GM23338 (cell line): Measurements from ENCODE around the gene KDM5C. TPM values are rescaled to one million over a fixed set of nuclear protein-coding genes. Genes with fewer than 3 reads are reported as not detected.

Experiments
- ATAC-seq: fragments of 200-7000 bp; cut with Tn5 transposase; 3 replicates; pipeline ENCODE4 v1.9.1; 2020
- DNase-seq: peaks from one replicate; pipeline ENCODE4 v3.0.0-alpha.2; 2015; ENCODE audit warnings: low spot score
- H2AFZ ChIP-seq: fragments of 200-600 bp; sonication (generic); 2 replicates; pipeline ENCODE4 v1.8.0; 2016; ENCODE audit warnings: antibody characterized with exemption, mild to moderate bottlenecking, moderate library complexity
- H3F3A ChIP-seq: fragments of 200-600 bp; sonication (generic); replicated peaks from 2 replicates; pipeline ENCODE4 v1.8.0; 2017; ENCODE audit warnings: antibody characterized with exemption, mixed run types, low read depth
- H3K27ac ChIP-seq: fragments of 200-600 bp; sonication (generic); 2 replicates; pipeline ENCODE4 v1.6.1; 2016; ENCODE audit warnings: low read depth
- H3K27me3 ChIP-seq: fragments of 200-600 bp; sonication (generic); 2 replicates; pipeline ENCODE4 v1.8.0; 2016; ENCODE audit warnings: mild to moderate bottlenecking, mixed run types, moderate library complexity; ENCODE audit not compliant: insufficient read depth
- H3K36me3 ChIP-seq: fragments of 200-600 bp; sonication (generic); 2 replicates; pipeline ENCODE4 v1.8.0; 2016; ENCODE audit warnings: mild to moderate bottlenecking; ENCODE audit not compliant: insufficient read depth
- H3K4me1 ChIP-seq: fragments of 200-600 bp; sonication (generic); 2 replicates; pipeline ENCODE4 v1.8.0; 2016; ENCODE audit warnings: mild to moderate bottlenecking, moderate library complexity; ENCODE audit not compliant: insufficient read depth
- H3K4me2 ChIP-seq: fragments of 200-600 bp; sonication (generic); 2 replicates; pipeline ENCODE4 v1.7.1; 2017; ENCODE audit warnings: mixed run types
- H3K4me3 ChIP-seq: fragments of 200-600 bp; sonication (generic); 2 replicates; pipeline ENCODE4 v1.6.1; 2016; ENCODE audit warnings: mixed run types
- H3K79me2 ChIP-seq: fragments of 200-600 bp; sonication (generic); replicated peaks from 2 replicates; pipeline ENCODE4 v1.8.0; 2017; ENCODE audit warnings: mild to moderate bottlenecking; ENCODE audit not compliant: insufficient read depth
- H3K9me2 ChIP-seq: fragments of 200-600 bp; sonication (generic); 2 replicates; pipeline ENCODE4 v1.8.0; 2017; ENCODE audit not compliant: insufficient read depth
- H4K20me1 ChIP-seq: fragments of 200-600 bp; sonication (generic); replicated peaks from 2 replicates; pipeline ENCODE4 v1.8.0; 2017; ENCODE audit warnings: mild to moderate bottlenecking; ENCODE audit not compliant: insufficient read depth
- H3K27ac Mint-ChIP-seq: 2 replicates; pipeline ENCODE4 v1.8.0; 2020; ENCODE audit warnings: inconsistent platforms, mild to moderate bottlenecking, moderate library complexity, mixed read lengths
- H3K27me3 Mint-ChIP-seq: 3 replicates; pipeline ENCODE4 v1.8.0; 2022; ENCODE audit warnings: low read depth, mild to moderate bottlenecking, moderate library complexity, mixed read lengths, inconsistent platforms; ENCODE audit not compliant: insufficient read depth, poor library complexity
- H3K36me3 Mint-ChIP-seq: 3 replicates; pipeline ENCODE4 v1.8.0; 2021; ENCODE audit warnings: low read depth, mild to moderate bottlenecking, inconsistent platforms, moderate library complexity, mixed read lengths
- H3K4me1 Mint-ChIP-seq: 3 replicates; pipeline ENCODE4 v1.8.0; 2020; ENCODE audit warnings: mild to moderate bottlenecking, inconsistent platforms, mixed read lengths
- H3K4me3 Mint-ChIP-seq: 3 replicates; pipeline ENCODE4 v1.8.0; 2021; ENCODE audit warnings: moderate library complexity, mild to moderate bottlenecking, inconsistent platforms, mixed read lengths
- H3K9me3 Mint-ChIP-seq: 3 replicates; pipeline ENCODE4 v1.8.0; 2020; ENCODE audit warnings: moderate library complexity, mild to moderate bottlenecking, inconsistent platforms, mixed read lengths
- CREB1 ChIP-seq: fragments of 250-450 bp; sonication (Bioruptor Pico); IDR thresholded peaks from 2 replicates; pipeline ENCODE4 v1.5.0; 2020; ENCODE audit warnings: low read depth, mild to moderate bottlenecking, moderate library complexity
- EZH2 ChIP-seq: fragments of 200-600 bp; sonication (generic); IDR thresholded peaks from one replicate; pipeline ENCODE4 v1.8.0; 2017; ENCODE audit warnings: antibody characterized with exemption, mild to moderate bottlenecking, low read depth; ENCODE audit not compliant: unreplicated experiment
- EZH2phosphoT487 ChIP-seq: fragments of 200-600 bp; sonication (generic); IDR thresholded peaks from one replicate; pipeline ENCODE4 v1.8.1; 2018; ENCODE audit warnings: antibody characterized with exemption; ENCODE audit not compliant: unreplicated experiment
- JUNB ChIP-seq: IDR thresholded peaks from one replicate; pipeline ENCODE4 v1.6.1; 2016; ENCODE audit warnings: antibody characterized with exemption; ENCODE audit not compliant: unreplicated experiment
- NANOG ChIP-seq: IDR thresholded peaks from 2 replicates; pipeline ENCODE4 v1.6.1; 2016; ENCODE audit warnings: antibody characterized with exemption, borderline replicate concordance
- POLR2AphosphoS5 ChIP-seq: IDR thresholded peaks from 2 replicates; pipeline ENCODE4 v1.6.1; 2016; ENCODE audit warnings: antibody characterized with exemption, low read depth
- STAT1 ChIP-seq: IDR thresholded peaks from one replicate; pipeline ENCODE4 v1.6.1; 2016; ENCODE audit warnings: antibody characterized with exemption; ENCODE audit not compliant: unreplicated experiment
- ZNF114 ChIP-seq: fragments of 250-450 bp; sonication (Bioruptor Pico); IDR thresholded peaks from 2 replicates; pipeline ENCODE4 v1.5.0; 2020; ENCODE audit warnings: mild to moderate bottlenecking, moderate library complexity
- ZNF331 ChIP-seq: fragments of 250-450 bp; sonication (Bioruptor Pico); IDR thresholded peaks from 2 replicates; pipeline ENCODE4 v1.5.0; 2020; ENCODE audit warnings: low read depth, mild to moderate bottlenecking, moderate library complexity
- polyA plus RNA-seq: library from polyadenylated mRNA; unstranded; fragments of >200 nt; fragmentation: Nextera tagmentation; extraction: Ambion mirVana; gene quantifications from 2 replicates; pipeline ENCODE4 v1.2.1, GENCODE V29; 2016
- total RNA-seq: library from RNA; depleted of rRNA; stranded (reverse); fragments of >200 nt; shearing (Covaris generic); gene quantifications from 2 replicates; pipeline ENCODE4 v1.2.3, GENCODE V29; 2014
- TF ChIP-seq, protein P1 (sequence below): IDR thresholded peaks from 2 replicates; pipeline ENCODE4 v1.6.1; 2016; ENCODE audit warnings: antibody characterized with exemption
- TF ChIP-seq, protein P2 (sequence below): fragments of 250-450 bp; sonication (Bioruptor Pico); IDR thresholded peaks from 2 replicates; pipeline ENCODE4 v1.5.0; 2020; ENCODE audit warnings: mild to moderate bottlenecking, moderate library complexity
- TF ChIP-seq, protein P3 (sequence below), 2 experiments: fragments of 200-600 bp in 1 of 2; sonication (generic) in 1 of 2; conservative IDR thresholded peaks; 2 replicates each; pipeline versions ENCODE4 v1.5.1 to v1.6.1; 2016 to 2017; ENCODE audit warnings: antibody characterized with exemption in 2 of 2, low read depth in 2 of 2, mild to moderate bottlenecking in 2 of 2, moderate library complexity in 1 of 2
- TF ChIP-seq, protein P4 (sequence below): IDR thresholded peaks from one replicate; pipeline ENCODE4 v1.6.1; 2018; ENCODE audit warnings: antibody characterized with exemption; ENCODE audit not compliant: unreplicated experiment

KDM5C gene
- total and polyA plus RNA-seq, 2 experiments from 2014 or later, result 20.3 to 173 TPM

DNA sequence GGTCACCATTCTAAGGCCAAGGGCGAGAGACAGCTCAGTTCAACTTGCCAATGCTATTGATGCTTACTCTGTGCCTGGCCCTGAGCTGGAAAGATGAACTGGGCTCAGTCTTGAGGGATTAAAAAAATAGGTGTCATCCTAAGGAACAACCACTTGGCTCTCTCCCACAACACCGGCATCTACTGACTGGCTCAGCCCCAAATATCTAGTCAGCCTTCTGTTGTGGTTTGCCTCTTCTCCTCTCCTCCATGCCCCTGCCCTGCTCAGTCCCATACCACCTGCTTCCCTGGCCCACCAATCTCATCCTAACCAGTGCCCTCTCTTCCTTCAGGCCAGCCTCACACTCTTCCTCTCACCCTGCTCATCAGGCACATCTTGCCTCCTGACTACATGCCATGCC lies 29.6 kb downstream of the KDM5C start:
- H3F3A ChIP-seq, result no peaks in the 10 kb centered on the region
- H4K20me1 ChIP-seq, result no peaks in the 10 kb centered on the region; the same call in 1 of the 2 replicates
- Mint-ChIP-seq H3K27ac (no peak overlapping the region), H3K27me3 (no peaks in the 10 kb centered on the region), H3K9me3 (no peaks in the 10 kb centered on the region), H3K36me3 (peaks cover 48% of the 10 kb centered on the region), H3K4me1 (peaks cover 2% of the 10 kb centered on the region), H3K4me3 (no peak overlapping the region)
- H3K79me2 ChIP-seq, result no peaks in the 10 kb centered on the region
- ATAC-seq, result no peak
- no peaks in the 10 kb centered on the region for H3K27me3 ChIP-seq
- DNase-seq, result no peak
- H3K4me2 ChIP-seq, result no peak overlapping the region
- no peak overlapping the region for H3K4me3 ChIP-seq
- peaks cover 3% of the 10 kb centered on the region; the same call in 1 of the 2 replicates for H3K36me3 ChIP-seq
- no peak overlapping the region for H2AFZ ChIP-seq
- H3K4me1 ChIP-seq, result no peaks in the 10 kb centered on the region
- no peak overlapping the region for H3K27ac ChIP-seq
- TF ChIP-seq ZNF331 (CRISPR knock-in tag) (no peak), JUNB (no peak), ZNF114 (CRISPR knock-in tag) (no peak), NANOG (no peak), EZH2phosphoT487 (no peak), EZH2 (no peak), STAT1 (no peak), POLR2AphosphoS5 (no peak), CREB1 (CRISPR knock-in tag) (no peak)
- TF ChIP-seq, protein P1, sequence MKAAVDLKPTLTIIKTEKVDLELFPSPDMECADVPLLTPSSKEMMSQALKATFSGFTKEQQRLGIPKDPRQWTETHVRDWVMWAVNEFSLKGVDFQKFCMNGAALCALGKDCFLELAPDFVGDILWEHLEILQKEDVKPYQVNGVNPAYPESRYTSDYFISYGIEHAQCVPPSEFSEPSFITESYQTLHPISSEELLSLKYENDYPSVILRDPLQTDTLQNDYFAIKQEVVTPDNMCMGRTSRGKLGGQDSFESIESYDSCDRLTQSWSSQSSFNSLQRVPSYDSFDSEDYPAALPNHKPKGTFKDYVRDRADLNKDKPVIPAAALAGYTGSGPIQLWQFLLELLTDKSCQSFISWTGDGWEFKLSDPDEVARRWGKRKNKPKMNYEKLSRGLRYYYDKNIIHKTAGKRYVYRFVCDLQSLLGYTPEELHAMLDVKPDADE, result no peak
- TF ChIP-seq, protein P2, sequence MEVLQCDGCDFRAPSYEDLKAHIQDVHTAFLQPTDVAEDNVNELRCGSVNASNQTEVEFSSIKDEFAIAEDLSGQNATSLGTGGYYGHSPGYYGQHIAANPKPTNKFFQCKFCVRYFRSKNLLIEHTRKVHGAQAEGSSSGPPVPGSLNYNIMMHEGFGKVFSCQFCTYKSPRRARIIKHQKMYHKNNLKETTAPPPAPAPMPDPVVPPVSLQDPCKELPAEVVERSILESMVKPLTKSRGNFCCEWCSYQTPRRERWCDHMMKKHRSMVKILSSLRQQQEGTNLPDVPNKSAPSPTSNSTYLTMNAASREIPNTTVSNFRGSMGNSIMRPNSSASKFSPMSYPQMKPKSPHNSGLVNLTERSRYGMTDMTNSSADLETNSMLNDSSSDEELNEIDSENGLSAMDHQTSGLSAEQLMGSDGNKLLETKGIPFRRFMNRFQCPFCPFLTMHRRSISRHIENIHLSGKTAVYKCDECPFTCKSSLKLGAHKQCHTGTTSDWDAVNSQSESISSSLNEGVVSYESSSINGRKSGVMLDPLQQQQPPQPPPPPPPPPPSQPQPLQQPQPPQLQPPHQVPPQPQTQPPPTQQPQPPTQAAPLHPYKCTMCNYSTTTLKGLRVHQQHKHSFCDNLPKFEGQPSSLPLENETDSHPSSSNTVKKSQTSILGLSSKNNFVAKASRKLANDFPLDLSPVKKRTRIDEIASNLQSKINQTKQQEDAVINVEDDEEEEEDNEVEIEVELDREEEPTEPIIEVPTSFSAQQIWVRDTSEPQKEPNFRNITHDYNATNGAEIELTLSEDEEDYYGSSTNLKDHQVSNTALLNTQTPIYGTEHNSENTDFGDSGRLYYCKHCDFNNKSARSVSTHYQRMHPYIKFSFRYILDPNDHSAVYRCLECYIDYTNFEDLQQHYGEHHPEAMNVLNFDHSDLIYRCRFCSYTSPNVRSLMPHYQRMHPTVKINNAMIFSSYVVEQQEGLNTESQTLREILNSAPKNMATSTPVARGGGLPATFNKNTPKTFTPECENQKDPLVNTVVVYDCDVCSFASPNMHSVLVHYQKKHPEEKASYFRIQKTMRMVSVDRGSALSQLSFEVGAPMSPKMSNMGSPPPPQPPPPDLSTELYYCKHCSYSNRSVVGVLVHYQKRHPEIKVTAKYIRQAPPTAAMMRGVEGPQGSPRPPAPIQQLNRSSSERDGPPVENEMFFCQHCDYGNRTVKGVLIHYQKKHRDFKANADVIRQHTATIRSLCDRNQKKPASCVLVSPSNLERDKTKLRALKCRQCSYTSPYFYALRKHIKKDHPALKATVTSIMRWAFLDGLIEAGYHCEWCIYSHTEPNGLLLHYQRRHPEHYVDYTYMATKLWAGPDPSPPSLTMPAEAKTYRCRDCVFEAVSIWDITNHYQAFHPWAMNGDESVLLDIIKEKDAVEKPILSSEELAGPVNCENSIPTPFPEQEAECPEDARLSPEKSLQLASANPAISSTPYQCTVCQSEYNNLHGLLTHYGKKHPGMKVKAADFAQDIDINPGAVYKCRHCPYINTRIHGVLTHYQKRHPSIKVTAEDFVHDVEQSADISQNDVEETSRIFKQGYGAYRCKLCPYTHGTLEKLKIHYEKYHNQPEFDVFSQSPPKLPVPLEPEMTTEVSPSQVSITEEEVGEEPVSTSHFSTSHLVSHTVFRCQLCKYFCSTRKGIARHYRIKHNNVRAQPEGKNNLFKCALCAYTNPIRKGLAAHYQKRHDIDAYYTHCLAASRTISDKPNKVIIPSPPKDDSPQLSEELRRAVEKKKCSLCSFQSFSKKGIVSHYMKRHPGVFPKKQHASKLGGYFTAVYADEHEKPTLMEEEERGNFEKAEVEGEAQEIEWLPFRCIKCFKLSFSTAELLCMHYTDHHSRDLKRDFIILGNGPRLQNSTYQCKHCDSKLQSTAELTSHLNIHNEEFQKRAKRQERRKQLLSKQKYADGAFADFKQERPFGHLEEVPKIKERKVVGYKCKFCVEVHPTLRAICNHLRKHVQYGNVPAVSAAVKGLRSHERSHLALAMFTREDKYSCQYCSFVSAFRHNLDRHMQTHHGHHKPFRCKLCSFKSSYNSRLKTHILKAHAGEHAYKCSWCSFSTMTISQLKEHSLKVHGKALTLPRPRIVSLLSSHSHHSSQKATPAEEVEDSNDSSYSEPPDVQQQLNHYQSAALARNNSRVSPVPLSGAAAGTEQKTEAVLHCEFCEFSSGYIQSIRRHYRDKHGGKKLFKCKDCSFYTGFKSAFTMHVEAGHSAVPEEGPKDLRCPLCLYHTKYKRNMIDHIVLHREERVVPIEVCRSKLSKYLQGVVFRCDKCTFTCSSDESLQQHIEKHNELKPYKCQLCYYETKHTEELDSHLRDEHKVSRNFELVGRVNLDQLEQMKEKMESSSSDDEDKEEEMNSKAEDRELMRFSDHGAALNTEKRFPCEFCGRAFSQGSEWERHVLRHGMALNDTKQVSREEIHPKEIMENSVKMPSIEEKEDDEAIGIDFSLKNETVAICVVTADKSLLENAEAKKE (CRISPR knock-in tag), result no peak
- TF ChIP-seq, protein P3, sequence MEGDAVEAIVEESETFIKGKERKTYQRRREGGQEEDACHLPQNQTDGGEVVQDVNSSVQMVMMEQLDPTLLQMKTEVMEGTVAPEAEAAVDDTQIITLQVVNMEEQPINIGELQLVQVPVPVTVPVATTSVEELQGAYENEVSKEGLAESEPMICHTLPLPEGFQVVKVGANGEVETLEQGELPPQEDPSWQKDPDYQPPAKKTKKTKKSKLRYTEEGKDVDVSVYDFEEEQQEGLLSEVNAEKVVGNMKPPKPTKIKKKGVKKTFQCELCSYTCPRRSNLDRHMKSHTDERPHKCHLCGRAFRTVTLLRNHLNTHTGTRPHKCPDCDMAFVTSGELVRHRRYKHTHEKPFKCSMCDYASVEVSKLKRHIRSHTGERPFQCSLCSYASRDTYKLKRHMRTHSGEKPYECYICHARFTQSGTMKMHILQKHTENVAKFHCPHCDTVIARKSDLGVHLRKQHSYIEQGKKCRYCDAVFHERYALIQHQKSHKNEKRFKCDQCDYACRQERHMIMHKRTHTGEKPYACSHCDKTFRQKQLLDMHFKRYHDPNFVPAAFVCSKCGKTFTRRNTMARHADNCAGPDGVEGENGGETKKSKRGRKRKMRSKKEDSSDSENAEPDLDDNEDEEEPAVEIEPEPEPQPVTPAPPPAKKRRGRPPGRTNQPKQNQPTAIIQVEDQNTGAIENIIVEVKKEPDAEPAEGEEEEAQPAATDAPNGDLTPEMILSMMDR (conservative IDR thresholded peaks at IDR 0.05; ENCODE audit: low read depth in 2 of 2), result no peak
- TF ChIP-seq, protein P4, sequence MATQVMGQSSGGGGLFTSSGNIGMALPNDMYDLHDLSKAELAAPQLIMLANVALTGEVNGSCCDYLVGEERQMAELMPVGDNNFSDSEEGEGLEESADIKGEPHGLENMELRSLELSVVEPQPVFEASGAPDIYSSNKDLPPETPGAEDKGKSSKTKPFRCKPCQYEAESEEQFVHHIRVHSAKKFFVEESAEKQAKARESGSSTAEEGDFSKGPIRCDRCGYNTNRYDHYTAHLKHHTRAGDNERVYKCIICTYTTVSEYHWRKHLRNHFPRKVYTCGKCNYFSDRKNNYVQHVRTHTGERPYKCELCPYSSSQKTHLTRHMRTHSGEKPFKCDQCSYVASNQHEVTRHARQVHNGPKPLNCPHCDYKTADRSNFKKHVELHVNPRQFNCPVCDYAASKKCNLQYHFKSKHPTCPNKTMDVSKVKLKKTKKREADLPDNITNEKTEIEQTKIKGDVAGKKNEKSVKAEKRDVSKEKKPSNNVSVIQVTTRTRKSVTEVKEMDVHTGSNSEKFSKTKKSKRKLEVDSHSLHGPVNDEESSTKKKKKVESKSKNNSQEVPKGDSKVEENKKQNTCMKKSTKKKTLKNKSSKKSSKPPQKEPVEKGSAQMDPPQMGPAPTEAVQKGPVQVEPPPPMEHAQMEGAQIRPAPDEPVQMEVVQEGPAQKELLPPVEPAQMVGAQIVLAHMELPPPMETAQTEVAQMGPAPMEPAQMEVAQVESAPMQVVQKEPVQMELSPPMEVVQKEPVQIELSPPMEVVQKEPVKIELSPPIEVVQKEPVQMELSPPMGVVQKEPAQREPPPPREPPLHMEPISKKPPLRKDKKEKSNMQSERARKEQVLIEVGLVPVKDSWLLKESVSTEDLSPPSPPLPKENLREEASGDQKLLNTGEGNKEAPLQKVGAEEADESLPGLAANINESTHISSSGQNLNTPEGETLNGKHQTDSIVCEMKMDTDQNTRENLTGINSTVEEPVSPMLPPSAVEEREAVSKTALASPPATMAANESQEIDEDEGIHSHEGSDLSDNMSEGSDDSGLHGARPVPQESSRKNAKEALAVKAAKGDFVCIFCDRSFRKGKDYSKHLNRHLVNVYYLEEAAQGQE, result no peak
- H3K9me2 ChIP-seq, result no peaks in the 10 kb centered on the region
